ENCODE data around the gene GLG1.

The GLG1 gene

DNA sequence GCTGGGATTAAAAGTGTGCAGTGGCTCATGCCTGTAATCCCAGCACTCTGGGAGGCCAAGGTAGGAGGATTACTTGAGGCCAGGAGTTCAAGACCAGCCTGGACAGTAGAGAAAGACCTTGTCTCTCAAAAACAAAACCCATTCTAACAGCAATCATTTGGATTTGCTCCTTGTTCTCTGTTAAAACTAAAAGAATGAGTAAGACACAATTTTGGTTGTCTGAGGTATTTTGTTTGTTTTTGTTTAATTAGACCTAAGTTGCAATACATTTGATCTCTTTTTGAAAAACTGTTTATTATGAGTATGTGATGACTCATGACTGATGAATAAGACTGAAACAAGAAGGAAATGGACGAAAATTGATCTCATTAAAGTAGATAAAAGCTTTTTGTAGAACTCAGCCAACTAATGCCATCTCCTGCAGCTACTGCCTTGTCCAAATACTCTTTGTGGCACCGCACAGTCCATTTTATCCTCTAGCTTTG, 29.0 kb downstream of the GLG1 start:
- no peak overlapping the region for H3K4me3 ChIP-seq (ENCODE audit: low read depth, low read length)
- DNase-seq (ENCODE audit: low read depth) = no peak
- TF ChIP-seq, protein P1, sequence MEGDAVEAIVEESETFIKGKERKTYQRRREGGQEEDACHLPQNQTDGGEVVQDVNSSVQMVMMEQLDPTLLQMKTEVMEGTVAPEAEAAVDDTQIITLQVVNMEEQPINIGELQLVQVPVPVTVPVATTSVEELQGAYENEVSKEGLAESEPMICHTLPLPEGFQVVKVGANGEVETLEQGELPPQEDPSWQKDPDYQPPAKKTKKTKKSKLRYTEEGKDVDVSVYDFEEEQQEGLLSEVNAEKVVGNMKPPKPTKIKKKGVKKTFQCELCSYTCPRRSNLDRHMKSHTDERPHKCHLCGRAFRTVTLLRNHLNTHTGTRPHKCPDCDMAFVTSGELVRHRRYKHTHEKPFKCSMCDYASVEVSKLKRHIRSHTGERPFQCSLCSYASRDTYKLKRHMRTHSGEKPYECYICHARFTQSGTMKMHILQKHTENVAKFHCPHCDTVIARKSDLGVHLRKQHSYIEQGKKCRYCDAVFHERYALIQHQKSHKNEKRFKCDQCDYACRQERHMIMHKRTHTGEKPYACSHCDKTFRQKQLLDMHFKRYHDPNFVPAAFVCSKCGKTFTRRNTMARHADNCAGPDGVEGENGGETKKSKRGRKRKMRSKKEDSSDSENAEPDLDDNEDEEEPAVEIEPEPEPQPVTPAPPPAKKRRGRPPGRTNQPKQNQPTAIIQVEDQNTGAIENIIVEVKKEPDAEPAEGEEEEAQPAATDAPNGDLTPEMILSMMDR (IDR thresholded peaks at IDR 0.05; ENCODE audit: control insufficient read depth, extremely low read depth, insufficient read depth) = no peak

DNA sequence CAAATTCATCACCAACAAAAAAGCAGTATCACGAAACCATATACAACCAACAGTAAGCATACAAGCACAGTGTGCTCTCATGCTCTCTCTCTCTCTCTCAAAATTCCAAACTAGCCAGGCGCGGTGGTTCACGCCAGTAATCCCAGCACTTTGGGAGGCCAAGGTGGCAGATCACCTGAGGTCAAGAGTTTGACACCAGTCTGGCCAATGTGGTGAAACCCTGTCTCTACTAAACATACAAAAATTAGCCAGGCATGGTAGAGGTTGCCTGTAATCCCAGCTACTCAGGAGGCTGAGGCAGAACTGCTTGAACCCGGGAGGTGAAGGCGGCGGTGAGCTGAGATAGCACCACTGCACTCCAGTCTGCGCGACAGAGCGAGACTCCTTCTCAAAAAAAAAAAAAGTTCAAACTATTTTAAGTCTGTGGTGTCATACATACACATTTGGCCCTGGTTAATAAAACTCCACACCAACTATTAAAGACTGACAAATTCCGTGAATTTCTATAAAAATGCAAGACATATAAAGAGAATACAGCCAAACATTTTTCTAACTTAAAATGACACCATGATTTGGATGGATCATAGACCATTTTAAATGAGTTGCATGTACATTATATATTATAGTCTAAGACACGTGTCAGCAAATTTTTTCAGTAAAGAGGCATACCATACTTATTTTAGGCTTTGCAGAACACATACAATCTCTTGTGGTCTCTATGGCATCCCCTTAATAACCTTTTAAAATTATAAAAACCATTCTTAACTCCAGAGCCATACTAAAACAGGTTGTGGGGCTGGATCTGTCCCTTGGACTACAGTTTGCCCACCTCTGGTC, 30.9 kb downstream of the GLG1 start:
- TF ChIP-seq, protein P1 (IDR thresholded peaks at IDR 0.05; ENCODE audit: control insufficient read depth, extremely low read depth, insufficient read depth) = no peak
- no peak overlapping the region for H3K4me3 ChIP-seq (ENCODE audit: low read depth, low read length)
- no peak for DNase-seq (ENCODE audit: low read depth)

DNA sequence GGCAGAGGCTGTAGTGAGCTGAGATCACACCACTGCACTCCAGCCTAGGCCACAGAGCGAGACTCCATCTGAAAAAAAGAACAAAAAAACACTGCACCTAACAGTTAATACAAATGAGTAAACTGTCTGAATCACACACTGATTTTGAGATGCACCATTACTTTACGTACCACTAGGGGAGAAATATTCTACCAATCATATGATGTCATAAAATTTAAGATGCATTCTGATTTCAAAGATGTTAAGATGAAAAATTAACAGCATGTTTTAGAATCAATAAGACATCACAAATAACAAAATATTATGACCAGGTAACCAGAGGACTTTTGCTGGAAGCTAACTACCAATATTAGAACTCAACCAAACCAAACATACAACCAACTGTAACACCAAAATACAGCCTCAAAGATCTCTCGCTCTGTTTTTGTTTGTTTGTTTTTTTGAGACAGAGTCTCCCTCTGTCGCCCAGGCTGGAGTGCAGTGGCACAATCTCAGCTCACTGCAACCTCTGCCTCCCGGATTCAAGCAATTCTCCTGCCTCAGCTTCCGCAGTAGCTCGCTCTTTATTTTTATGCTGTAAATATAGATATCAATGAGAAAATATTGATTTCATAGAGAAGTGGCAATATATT, 31.6 kb downstream of the GLG1 start:
- H3K4me3 ChIP-seq (ENCODE audit: low read depth, low read length) = no peak overlapping the region
- TF ChIP-seq, protein P1 (IDR thresholded peaks at IDR 0.05; ENCODE audit: control insufficient read depth, extremely low read depth, insufficient read depth) = no peak
- DNase-seq (ENCODE audit: low read depth) = no peak

DNA sequence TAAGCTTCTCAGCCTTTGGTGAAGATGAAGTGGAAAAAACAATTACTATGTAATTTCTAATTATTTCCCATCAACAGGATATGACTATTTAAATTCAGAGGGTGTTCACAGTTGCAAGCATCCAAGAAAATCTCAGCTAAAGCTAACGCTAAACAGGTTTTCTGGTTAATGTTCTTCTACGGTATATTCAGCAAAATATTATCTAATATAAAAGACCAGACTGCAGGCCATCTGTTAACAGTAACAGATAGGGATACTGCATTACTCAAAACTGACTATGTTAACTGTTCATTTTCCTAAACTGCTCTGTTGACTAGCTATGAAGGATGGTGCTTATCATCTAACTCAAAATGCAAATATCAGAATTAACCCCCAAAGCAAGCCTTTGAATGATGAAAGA, 32.8 kb downstream of the GLG1 start:
- no peak for DNase-seq (ENCODE audit: low read depth)
- TF ChIP-seq, protein P1 (IDR thresholded peaks at IDR 0.05; ENCODE audit: control insufficient read depth, extremely low read depth, insufficient read depth) = no peak
- H3K4me3 ChIP-seq (ENCODE audit: low read depth, low read length) = no peak overlapping the region

DNA sequence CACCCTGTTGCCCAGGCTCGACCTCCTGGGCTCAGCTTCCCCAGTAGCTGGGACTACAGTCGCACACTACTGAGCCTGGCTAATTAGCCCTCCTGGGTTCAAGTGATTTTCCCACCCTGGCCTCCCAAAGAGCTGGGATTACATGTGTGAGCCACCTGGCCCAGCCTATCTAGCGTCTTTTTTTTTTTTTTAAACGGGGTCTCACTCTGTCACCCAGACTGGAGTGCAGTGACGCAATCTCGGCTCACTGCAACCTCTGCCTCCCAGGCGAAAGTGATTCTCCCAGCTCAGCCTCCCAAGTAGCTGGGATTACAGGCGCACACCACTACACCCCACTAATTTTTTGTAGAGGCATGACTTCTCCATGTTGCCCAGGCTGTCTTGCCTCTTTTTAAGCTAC, 33.3 kb downstream of the GLG1 start:
- TF ChIP-seq, protein P1 (IDR thresholded peaks at IDR 0.05; ENCODE audit: control insufficient read depth, extremely low read depth, insufficient read depth) = no peak
- DNase-seq (ENCODE audit: low read depth) = no peak
- H3K4me3 ChIP-seq (ENCODE audit: low read depth, low read length) = no peak overlapping the region

DNA sequence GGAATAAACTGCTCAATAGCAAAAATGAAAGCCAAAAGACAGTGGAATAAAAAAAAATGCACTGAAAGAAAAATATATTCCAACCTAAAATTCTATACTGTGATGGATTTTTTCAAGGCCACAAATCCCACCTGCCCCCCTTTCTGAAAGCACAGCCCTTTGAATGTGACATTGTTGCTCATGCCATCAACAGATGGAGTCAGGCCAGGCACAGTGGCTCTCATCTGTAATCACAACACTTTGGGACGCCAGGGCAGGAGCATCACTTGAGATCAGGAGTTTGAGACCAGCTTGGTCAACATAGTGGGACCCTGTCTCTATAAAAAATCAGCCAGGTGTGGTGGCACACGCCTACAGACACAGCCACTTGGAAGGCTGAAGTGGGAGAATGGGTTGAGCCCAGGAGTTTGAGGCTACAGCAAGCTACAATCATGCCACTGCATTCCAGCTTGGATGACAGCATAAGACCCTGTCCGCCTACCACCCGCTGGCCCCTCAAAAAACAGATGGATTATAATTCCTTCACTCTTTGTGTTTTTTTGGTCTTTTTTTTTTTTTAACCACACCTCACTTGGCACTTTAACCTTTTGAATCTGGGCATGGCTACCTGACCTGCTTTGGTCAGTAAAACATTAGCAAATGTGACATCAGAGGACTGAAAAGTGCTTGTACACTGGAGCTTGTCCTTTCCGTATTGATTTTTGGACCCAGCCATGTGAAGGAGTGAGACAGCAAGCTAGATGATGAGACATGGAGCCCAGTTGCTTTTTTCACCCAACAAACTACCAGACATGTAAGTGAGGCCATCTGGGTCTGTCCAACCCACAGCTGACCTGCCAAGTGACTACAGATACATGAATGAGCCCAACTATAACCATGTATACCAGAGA, 36.3 kb downstream of the GLG1 start:
- TF ChIP-seq, protein P1 (IDR thresholded peaks at IDR 0.05; ENCODE audit: control insufficient read depth, extremely low read depth, insufficient read depth) = no peak
- DNase-seq (ENCODE audit: low read depth) = no peak
- H3K4me3 ChIP-seq (ENCODE audit: low read depth, low read length) = no peak overlapping the region

All from LNCaP clone FGC (cell line).